Stimulated activated CD4-positive, alpha-beta T cell treated with anti-CD3 and anti-CD28 coated beads, Interleukin-15, amount 100 ng/mL, for 1 hour (primary cell): ENCODE results near the gene SLC15A3.
A peak's percentile ranks its signal among the peaks of the same experiment; 100 is the strongest.
"Not testable (repeated sequence)": the region's sequence is repeated elsewhere in the genome, so short reads cannot be mapped to it uniquely, and the experiment has no call there.

Experiments used
- DNase-seq, 2 donors: peaks; one replicate each; pipeline ENCODE4 v3.0.0-alpha.2; 2020; ENCODE audit warnings: low read depth in 1 of 2, low spot score in 1 of 2

The SLC15A3 gene

GRCh38 chr11:60915248-60915914 lies 36.6 kb downstream of the SLC15A3 start:
- peak; percentile 27 to 59 for DNase-seq

GRCh38 chr11:60914633-60915247 lies 37.2 kb downstream of the SLC15A3 start:
- peak in 1 of 2 donors; percentile 17 for DNase-seq

DNA sequence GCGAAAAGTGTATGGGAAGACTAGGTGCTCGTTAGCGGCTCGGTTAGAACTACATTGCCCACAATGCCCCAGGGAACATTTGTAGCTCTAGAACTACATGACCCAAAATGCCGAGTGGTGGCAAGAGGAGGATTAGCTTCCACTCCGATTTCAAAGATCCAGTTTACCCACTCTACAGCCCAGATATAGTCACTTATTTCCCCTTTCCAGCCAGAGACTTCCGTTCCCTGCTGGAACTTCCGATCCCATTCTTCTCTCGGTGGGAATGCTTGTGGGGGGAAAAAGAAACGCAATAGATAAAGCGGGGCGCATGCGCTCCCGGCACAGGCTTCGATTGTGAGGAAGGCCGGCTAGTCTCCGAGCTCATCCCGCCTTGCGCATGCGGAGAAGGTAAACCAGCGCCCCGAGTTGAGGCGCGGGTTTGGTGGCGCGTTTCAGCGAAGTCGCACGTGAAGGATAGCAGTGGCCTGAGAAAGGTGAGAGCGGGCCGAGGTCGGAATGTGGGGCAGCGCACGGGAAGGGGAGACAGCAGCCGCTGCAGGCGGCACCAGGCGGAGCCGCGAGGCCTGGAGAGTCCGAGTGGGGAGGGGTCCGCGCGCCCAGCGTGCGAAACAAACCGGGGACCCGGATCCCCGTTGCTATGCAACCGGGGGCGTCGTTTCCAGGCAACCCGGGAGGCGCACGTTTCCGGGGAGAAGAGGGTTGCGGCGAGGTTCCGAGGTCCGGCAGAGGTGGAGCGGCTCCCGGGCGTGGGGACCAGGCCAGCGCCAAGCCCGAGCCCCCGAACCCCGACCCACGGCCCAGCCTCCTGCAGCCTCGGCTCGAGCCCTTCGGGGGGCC lies 38.0 kb downstream of the SLC15A3 start, which contains the start of gene TMEM109:
Gene TMEM109 (plus strand): TSS at position 366 of the 840 bp plus-strand sequence. CDS start 5,536 bp downstream, outside the sequence.
- DNase-seq, result peak; percentile 71 to 72

GRCh38 chr11:60912851-60913528 lies 39.0 kb downstream of the SLC15A3 start:
- DNase-seq, result no peak

DNA sequence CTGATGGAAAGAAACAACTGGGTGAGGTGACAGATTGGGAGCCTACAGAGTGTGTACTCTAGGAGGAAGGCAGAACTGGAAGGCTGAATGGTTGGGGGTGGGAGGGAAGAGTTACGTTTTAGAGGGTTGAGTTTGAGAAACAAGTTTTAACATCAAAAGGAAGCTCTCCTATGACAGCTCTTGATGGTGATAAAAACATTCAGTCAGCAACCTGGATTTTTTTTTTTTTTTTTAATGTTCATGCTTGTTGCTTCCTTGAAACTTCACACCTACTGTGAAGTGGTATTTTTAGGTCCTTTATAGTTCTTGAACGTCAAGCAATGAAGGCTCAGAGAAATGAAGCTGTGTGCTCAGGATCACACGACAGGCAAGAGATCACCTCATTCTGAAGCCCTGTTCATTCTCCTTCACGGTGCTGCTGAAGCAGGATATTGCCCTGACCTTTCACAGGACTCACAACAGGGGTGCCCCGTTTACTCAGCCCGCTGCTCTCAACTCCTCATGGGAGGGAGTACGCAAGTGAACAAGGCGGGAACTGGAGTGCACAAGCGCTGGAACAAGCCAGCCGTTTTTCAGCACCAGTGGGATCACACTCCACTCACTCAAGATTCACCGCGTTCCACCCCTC lies 39.6 kb downstream of the SLC15A3 start:
- DNase-seq, result no peak

GRCh38 chr11:60910711-60911380 lies 41.1 kb downstream of the SLC15A3 start:
- DNase-seq, result no peak

DNA sequence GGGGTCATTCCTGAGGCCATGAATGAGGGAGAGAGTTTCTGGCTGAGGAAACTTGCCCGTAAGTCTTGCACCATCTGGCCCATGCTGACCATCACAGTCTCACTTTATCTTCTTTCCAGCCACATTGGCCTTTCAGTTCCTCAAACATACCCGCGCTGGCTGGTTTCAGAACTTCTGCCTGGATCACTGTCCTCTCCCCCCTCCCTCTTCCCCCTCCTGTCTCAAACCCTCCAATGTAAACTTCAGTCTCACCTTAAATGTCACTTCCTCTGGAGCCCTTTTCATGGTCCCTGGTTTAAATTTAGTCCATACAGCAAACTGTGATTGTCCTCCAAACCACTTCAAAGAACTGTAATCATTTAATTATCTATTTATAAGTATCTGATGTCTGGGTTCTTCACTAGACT lies 41.7 kb downstream of the SLC15A3 start:
- no peak for DNase-seq

GRCh38 chr11:60909680-60910280 lies 42.2 kb downstream of the SLC15A3 start:
- not testable (repeated sequence) for DNase-seq

- DNase-seq, result no peak
Observed at GRCh38 chr11:60908803-60909202, 43.2 kb downstream of the SLC15A3 start.

- DNase-seq, result peak; percentile 97
Observed at GRCh38 chr11:60906132-60906972, 45.6 kb downstream of the SLC15A3 start, which contains the start of gene PRPF19. TSS of gene PRPF19 (minus strand) at chr11:60906585. CDS start at chr11:60906382, 203 bp downstream.

DNA sequence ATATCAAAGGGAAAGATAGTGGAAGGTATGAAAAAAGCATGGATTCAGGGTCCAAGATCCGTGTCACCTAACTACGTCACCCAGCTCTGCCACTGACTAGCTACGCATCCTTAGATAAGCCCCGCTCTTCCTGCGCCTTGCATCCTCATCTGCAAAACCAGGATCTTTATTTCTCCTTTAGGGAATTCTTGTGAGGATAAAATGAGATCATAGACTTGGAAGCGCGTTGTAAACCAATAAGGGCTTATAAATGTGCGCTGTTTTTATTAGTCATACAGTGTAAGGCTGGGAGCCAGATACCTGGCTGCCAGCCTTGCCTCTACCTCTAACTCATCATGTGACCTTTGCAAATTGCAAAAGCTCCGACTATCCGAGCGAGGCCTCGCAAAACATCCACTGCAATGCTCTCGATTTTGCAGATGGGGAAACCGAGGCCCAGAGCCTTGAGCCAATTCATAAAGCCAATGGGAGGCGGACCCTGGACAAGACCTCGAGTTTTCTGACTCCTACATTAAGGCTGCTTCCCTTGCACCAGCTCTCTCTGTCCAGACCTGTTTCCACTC lies 46.3 kb downstream of the SLC15A3 start:
- peak in 1 of 2 donors; percentile 10 for DNase-seq

- DNase-seq, result no peak
Observed at GRCh38 chr11:60905047-60905446, 46.9 kb downstream of the SLC15A3 start.

- no peak for DNase-seq
Observed at GRCh38 chr11:60902625-60903024, 49.4 kb downstream of the SLC15A3 start.

DNA sequence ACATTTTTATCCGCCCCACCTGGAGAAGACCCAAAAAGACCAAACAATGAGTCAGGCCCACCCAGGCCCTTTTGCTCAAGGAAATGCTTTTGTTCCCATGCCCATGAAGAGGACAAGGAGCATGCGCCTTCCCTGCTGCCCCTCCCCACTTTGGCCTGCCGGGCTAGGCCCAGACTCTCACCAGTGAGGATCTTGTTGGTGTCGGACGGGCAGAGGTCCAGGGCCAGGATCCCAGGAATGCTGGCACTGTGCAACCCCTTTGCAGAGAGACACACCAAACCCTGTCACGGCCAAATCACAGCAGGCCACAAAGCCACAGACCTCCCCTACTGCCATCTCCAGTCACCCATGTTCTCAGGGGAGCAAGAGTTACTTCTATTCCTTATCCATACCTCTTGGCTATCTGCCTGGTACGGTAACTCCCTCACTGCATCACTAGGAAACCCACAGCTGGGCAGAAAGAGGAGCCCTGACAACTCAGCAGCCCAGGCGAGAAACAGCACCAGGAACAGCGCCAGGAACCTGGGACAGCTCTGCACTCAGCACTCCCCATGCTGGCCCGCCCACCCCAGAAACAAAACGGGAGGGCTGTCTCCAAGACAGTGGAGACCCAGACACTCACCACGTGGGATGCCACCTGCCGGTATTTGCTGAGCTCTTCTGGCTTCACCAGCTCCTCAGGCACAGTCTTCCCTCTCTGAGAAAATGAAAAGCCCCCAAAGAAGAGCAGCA lies 51.1 kb downstream of the SLC15A3 start:
- DNase-seq, result no peak

DNA sequence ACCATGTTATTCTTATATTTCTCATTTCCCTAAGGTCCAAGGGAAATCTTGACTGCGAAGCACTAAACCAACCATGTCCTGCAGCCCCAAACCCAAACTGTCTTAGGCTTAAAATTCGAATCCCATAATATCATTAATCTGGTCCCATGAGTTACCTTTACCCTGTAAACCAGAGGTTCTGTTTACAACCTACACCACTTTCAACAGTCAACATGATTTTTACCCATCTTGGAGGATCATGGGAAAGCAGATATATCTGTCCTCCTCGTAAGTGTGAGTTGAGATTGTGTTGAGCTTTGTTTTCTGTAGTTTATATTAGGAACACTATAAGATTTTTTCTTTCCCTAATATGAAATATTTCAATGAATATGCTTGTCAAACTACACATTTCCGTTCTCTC lies 52.0 kb downstream of the SLC15A3 start:
- no peak for DNase-seq

DNA sequence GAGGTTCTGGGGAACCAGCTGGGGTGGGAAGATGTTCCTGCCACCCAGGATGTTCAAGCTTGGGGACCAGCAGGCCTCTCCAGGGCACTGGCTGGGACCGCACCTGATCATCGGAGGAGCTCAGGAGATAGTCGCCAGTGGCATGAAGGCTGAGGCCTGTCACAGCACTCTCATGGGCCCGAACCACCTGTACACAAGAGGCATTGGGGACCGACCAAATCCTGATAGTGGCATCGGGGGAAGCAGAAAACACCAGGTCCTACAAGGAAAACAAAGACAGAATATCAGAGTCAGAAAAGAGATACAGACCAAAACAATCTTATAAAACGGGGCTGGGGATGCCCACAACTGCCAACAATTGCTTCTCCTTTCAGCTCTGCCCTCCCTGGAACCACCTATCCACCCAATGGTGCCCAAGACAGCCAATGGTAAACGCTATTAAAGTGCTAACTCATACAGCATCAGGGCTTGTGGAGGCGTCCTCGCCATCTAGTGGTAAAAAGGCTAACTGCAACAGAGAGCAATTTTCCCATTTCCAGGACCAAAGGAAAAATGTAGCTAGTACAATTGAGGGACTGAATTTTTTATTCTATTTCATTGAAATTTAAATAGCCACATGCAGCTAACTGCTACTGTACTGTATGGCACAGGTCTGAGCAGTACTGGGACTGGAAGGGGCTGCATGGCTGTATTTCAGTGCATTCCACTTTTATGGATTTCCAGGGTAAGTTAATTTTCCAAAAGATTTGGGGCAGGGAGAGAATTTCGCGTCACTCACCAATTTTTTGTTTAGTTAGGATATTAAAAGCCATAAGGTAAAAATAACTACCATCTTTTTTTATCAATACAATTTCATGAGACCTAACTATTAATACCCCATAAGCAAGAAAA lies 52.7 kb downstream of the SLC15A3 start:
- no peak for DNase-seq

- no peak for DNase-seq
Observed at GRCh38 chr11:60897496-60897895, 54.5 kb downstream of the SLC15A3 start.
